ENCODE measurements around the gene CCL21. TPM values are rescaled to one million over a fixed set of nuclear protein-coding genes. Genes with fewer than 3 reads are reported as not detected.

CCL21 gene
- total and polyA plus RNA-seq, 2 of the 8 experiments (the other 6 are each of a cell fraction or from before 2014, with no cell fraction given), result not detected

DNA sequence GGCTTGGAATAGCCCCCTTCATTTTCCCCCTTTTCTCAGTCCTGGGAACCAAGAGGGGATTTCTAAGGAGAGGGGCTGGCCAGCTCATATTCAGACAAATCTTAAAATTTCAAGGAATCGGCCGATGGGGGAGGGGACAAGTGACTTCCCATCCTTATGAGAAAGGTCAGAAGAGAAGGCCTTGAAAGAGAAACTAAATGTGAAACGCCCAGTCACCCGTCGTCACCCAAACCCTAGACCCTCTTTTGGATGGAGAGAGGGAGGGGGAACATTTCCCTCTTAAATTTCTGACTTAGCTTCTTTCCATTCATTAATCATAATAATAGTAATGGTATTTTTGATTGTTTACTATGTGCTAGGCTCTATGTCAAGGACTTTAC, 18.0 kb downstream of the CCL21 start:
- Histone ChIP-seq H3K4me3 (ENCODE audit: extremely low read depth in 1 of 4, insufficient read depth in 2 of 4, low read depth in 3 of 4, low read length in 4 of 4) (no peak overlapping the region), H2AK5ac (ENCODE audit: low read depth, low read length) (no peak overlapping the region), H3K27ac (ENCODE audit: low read depth, low read length) (no peak overlapping the region), H4K5ac (ENCODE audit: insufficient read length, low read depth, low read length) (no peak overlapping the region), H3K18ac (ENCODE audit: extremely low read depth, low read length) (no peak overlapping the region), H3K4me1 (replicated peaks in 1 of 4; ENCODE audit: control insufficient read depth in 3 of 4, insufficient read depth in 4 of 4, low read length in 3 of 4) (peaks cover 0 to 3% (median 0%) of the 10 kb centered on the region in 4 experiments; a peak in 2 of 7 replicates), H4K8ac (ENCODE audit: extremely low read depth, insufficient read depth, low read length) (no peak overlapping the region), H3K23me2 (ENCODE audit: low read depth, low read length) (no peaks in the 10 kb centered on the region; the same call in 1 of the 2 replicates), H3K23ac (ENCODE audit: insufficient read length) (no peak overlapping the region), H3K14ac (ENCODE audit: insufficient read length) (no peak overlapping the region), H4K91ac (replicated peaks; ENCODE audit: insufficient read length, low read length) (no peak overlapping the region), H3K79me2 (ENCODE audit: control insufficient read depth in 1 of 2, insufficient read depth in 2 of 2, low read length in 2 of 2) (no peaks in the 10 kb centered on the region), H3K36me3 (ENCODE audit: control insufficient read depth in 2 of 4, insufficient read depth in 4 of 4, low read length in 3 of 4) (no peaks in the 10 kb centered on the region), H2BK5ac (ENCODE audit: low read depth, low read length) (no peak overlapping the region), H3K9ac (replicated peaks in 1 of 4; ENCODE audit: extremely low read depth in 1 of 4, low read depth in 3 of 4, low read length in 3 of 4) (no peak overlapping the region), H4K20me1 (replicated peaks in 1 of 2; ENCODE audit: control insufficient read depth in 1 of 2, insufficient read depth in 2 of 2, low read length in 2 of 2) (no peaks in the 10 kb centered on the region), H2BK15ac (ENCODE audit: low read length) (no peak overlapping the region), H2BK20ac (ENCODE audit: low read length) (no peak overlapping the region), H3K4ac (replicated peaks; ENCODE audit: insufficient read length, low read depth, low read length) (no peak overlapping the region), H2BK120ac (replicated peaks; ENCODE audit: low read depth, low read length) (no peak overlapping the region), H3K56ac (replicated peaks; ENCODE audit: insufficient read length, low read depth, low read length) (no peak overlapping the region), H2AFZ (ENCODE audit: low read length) (no peak overlapping the region), H2BK12ac (ENCODE audit: low read depth, low read length) (no peak overlapping the region), H3K4me2 (ENCODE audit: insufficient read depth in 1 of 2, low read depth in 2 of 2, low read length in 2 of 2) (no peak overlapping the region), H3K9me3 (ENCODE audit: insufficient read depth in 2 of 2, low read depth in 1 of 2, low read length in 1 of 2) (no peaks in the 10 kb centered on the region), H3K79me1 (ENCODE audit: low read depth, low read length) (no peaks in the 10 kb centered on the region), H3K27me3 (replicated peaks in 1 of 4; ENCODE audit: control insufficient read depth in 3 of 4, extremely low read depth in 1 of 4, insufficient read depth in 3 of 4, low read length in 3 of 4) (no peaks in the 10 kb centered on the region)
- WGBS, 2 experiments (ENCODE audit: extremely low coverage in 1 of 2, insufficient coverage in 1 of 2, insufficient read length in 1 of 2, insufficient replicate concordance in 2 of 2, low coverage in 1 of 2, low lambda C conversion rate in 2 of 2, missing lambda C conversion rate in 1 of 2), result 85% methylated on average over 5 of the region's 5 CpGs; no CpG with 5 or more reads in 1 of the 2 experiments
- FAIRE-seq (no peak), DNase-seq (ENCODE audit: low read depth in 1 of 2, low spot score in 2 of 2) (no peak)
- TF ChIP-seq RNF2 (IDR thresholded peaks at IDR 0.05; ENCODE audit: borderline replicate concordance, low read depth, low read length, missing control alignments, poor library complexity, severe bottlenecking) (no peak), SP4 (IDR thresholded peaks at IDR 0.05; ENCODE audit: low read length) (no peak), KDM5A (IDR thresholded peaks at IDR 0.05; ENCODE audit: low read length) (no peak), SIRT6 (IDR thresholded peaks at IDR 0.05; ENCODE audit: low read length) (no peak), GABPA (IDR thresholded peaks at IDR 0.05; ENCODE audit: borderline replicate concordance, insufficient read depth, low read length) (no peak), CEBPB (IDR thresholded peaks at IDR 0.05; ENCODE audit: low read depth, low read length) (no peak)
- POLR2A ChIA-PET (ENCODE audit: partially characterized antibody), result interaction anchor here (1.5 kb wide), 1 partner anchor 9 kb away, joined by 3 read pairs; no protein-coding TSS in a partner anchor
- CTCF ChIA-PET (ENCODE audit: partially characterized antibody), result interaction anchor here (1.0 to 12.6 kb wide), 4 partner anchors 9 to 45 kb away, joined by 3 to 147 read pairs (median 10); partner anchors contain the start of gene GALT

Data from H1 (cell line).